Fibroblast of skin of right biceps (primary cell): ENCODE results near the gene TMCO4.

Experiments used
- DNase-seq: peaks from one replicate; pipeline ENCODE4 v3.0.0-alpha.2; 2013

Gene TMCO4

DNA sequence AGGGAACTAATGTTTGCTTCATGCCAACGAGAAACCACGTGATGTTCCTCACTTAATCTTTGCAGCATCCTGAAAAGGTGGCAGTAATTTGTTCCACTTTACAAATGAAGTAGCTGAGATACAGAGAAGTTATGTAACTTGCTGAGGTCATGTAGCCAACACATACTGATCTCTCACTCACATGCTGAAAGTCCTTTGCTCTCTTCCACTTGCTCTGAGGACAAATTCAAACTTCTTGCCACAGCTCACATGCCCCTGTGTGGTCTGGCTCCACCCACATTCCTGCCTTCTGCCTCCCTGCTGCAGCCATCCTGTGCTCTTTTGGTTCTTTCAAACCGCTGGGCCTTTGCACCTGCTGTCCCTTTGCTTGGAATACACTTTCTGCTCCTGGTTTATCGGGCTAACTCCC lies 55.4 kb downstream of the TMCO4 start:
- no peak for DNase-seq

DNA sequence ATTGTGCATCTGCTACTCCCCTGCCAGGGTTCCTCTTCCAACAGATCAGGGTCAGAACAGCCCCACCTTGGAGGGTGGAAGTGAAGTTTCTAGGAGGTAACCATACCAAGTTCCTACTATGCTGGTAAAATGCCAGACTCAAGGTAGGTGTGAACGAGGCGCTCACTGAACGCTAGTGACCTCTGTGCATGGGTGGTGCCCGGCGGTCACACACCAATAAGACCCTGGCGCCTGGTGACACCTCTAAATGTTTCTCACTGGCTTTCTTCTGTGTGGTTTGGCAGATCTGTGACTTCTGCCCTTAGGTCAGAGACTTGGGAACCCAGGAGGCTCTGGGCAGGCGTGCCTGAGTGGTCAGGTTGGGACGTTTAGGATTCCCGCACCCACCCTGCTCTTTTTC lies 55.9 kb downstream of the TMCO4 start:
- no peak for DNase-seq

DNA sequence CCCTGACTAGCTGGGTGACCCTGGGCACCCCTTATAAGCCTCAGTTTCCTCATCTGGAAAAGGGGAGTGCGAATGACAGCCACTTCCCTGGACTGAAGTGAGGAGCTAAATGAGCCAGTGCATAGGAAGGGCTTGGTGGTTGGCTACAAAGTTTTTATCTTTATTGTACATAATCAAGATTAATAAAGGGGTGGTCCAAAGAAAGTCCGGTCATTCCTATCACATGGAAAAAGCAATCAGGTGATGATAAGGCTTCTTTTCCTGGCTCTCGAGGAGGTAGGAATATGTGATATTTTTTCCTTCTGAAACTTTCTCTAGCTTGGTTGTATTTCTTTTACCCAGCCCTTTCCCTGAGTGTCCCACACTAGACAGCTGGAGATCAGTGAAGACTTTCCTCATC lies 56.5 kb downstream of the TMCO4 start:
- no peak for DNase-seq

DNA sequence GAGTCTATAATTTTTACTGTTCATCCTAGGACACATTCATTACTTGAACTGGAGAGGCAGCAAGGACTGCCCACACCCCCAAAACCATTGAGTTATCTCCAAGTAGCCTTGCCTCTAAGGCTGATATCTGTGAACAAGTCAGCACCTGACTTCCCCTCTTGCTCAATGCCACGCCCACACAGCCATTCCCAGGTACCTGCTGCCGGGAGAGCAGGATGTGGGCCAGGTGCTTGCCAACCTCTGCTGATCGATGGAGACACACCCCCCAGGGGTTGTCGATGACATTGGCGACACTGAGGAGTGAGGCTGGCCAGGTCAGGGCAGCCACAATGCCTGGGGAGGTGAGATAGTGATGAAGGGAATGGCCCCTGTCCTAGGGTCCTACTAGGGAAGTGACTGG lies 60.1 kb downstream of the TMCO4 start:
- no peak for DNase-seq

DNA sequence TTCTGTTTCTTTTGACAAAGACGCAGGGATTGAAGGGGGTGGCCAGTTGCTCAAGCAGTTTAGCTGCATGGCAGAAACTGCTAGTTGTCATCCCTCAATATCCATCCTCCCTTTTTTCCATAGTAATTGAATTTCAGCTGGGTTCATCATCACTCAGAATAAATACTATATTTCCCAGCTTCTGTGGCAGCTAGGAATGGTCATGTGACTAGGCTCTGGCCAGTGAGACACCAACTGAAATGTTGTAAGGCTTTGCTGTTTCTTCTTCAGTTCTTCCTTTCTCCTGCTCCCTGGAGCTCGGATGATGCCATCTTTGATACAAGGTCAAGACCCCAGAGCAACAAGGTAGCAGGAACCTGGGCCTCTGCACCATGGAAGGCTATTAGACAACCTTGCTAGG lies 61.0 kb downstream of the TMCO4 start:
- DNase-seq: no peak

DNA sequence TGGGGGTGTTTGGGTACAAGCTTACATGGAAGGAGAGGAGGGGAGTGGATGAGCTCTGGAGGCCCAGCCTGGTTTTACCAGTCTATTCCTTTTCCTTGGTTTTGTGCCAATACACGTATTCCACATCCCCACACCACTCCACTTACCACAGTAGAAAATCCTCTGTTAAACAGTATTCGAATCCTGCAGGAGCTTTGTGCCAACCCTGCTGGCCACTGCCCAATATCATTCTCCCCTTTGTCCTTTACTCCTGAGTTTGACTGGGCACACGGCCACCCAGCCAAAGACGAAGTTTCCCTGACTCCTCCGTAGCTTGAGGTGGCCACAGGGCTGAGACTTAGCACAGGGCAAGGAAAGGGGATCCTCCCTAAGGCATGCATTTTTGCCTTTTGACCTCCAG lies 61.6 kb downstream of the TMCO4 start:
- DNase-seq: no peak

DNA sequence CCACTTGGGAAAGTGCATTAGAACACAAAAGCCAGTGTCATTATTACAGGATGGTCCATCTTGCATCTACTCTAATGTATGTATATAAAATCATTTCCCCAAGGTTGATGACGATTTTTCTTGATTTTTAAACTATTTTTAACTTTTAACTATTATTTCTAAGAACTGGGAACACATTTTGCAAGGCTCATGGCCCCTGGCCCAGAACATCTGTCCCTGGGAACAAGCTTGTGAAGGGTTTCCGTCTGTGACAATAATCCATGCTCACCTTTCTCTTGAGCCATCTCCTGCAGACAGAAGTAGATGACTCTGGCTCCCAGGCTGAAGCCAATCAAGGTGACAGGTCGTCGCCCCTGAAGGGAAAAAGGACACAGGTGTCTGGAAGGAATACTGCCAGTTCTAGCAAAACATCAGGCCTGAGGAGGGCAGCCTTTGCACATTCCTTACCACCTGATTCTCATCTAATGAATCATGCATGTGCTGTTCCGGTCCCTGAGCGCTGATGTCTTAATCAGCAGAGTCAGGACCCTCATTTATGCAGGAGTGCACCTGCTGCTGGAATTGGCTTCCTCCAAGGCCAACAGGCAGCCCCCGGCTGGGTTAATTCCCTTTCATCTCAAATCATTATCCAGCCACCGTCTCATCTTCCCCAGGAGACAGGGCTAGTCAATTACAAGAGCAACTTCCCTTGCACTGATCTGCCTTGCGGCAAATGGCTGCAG lies 62.5 kb downstream of the TMCO4 start:
- peak; percentile 36 for DNase-seq

DNA sequence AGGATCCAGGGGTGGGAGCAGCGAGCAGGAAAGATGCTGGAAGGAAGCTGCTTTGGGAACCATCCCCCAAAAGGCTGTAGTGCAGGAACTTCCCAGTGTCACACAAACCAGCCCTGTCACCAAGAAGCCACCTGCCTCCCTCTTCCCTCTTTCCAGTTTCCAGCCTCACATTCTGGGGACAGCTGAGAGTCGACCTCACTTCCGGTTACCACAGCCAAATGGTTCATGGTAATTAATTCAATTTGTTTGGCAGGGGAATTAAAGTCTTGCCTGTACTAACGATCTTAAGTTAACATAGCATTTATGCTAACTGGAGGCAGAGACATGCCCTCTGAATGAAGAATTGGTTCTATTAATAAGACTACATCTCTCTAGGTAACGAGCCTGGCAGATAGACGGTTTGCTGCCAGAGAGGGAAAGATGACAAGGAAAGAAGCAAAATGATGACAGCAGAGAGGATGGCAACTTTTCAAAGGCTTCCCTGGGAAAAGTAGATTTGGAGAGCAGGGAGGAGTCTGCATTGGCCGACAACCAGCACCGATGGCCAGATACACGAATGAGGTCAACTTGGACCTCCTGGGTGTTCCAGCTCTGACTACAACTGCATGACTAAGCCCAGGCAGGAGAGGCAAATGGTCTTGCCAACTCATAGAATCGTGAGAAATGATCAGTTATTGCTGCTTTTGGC lies 64.1 kb downstream of the TMCO4 start:
- DNase-seq: peak; percentile 92

DNA sequence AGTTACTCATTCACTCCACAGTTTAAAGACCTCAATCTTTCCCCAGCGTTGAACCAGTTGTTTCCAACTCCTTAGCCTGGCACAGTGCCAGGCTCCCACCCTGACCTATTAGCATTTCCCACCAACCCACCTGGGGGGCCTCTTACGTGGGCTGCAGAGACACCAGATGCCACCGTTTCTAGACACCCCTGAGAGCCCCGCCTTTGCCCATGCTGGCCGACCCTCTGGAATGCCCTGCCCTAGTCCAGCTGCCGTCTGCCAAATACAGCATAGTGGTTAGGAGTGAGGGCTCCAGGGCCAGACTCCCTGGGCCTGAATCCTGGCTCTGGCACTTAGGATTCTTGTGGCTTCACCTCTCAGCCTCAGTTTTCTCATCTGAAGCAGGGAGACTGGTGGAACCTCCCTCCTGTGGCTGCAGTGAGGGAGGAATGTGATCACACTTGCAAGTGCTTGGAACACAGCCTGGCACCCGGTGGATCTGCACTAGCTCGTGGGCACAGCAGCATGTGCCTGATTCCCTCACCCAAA lies 65.2 kb downstream of the TMCO4 start:
- peak; percentile 9 for DNase-seq

DNA sequence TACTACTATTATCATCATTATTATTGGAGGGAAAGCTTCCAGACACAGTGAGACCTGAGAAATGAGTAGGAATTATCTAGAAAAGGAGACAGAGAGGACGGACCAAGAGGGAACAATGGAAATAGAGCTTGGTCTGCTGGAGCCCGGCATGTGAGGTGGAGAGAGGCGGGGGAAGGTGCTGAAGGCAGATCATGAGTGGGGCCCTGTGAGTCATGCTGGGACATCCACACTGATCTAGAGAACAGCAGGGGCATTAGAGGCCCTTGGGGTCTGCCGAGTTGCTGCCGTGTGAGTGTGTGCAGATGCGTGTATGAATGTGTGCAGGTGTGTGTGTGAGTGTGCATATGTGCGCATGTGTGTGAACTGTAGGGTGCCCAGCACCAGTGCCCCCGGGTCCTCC lies 65.7 kb downstream of the TMCO4 start:
- no peak for DNase-seq

DNA sequence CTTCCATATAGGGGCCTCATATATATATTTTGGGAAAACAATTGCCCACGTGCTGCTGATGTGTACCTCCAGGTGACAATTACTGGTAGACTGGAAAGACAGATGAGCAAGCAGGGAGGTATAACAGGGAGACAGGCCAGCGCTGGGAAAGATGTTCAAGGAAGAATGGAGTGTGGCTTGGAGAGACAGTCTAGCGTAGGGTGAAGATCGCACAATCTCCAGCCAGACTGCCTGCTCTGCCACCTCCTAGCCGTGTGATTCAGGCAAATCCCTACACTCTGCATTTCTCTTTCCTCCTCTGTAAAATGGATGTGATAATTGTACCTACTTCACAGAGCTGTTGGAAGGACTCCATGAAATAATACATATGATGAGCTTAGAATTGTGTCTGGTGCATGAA lies 66.1 kb downstream of the TMCO4 start:
- DNase-seq: no peak

DNA sequence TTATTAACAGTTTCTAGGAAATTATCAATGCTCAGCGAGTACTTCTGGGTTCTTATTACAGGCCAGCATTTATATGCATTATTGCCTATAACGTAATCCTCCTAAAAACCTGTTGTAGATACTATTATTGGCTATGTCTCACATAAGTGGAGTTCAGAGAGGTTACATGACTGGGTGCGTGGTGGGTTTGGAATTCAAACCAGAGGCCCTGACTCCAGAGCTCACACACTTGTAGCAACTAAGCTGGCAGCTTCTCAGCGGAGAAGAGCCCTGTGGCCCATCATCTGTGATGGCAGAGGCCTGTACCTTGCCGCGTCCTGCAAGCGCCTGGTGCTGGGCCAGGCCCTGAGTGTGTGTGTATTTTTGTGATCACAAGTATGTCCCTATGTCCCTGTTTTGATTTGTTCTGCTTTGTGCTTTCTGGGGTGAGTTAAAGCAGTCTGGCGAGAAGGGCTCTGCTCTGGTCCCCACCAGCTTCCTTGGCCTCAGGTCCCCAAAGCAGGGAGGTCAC lies 68.3 kb downstream of the TMCO4 start:
- DNase-seq: no peak

DNA sequence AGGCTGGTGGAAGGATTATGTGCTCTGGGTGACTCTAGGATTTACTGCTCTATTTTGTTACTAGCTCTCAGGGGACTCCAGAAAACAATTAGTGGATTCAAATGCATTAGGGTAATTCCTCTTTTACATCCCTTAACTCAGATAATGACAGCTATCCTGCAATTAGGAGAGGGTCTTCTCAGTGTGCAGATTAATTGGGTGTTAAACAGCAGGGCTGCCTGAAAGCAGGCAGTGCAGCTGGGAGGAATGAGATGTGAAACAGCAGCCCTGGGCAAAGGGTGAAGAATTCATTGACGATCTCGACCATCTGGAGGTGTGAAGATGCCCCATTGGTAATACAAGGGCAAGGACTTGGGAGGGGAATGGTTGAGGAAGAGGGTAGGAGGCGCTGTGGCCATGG lies 68.9 kb downstream of the TMCO4 start:
- no peak for DNase-seq

DNA sequence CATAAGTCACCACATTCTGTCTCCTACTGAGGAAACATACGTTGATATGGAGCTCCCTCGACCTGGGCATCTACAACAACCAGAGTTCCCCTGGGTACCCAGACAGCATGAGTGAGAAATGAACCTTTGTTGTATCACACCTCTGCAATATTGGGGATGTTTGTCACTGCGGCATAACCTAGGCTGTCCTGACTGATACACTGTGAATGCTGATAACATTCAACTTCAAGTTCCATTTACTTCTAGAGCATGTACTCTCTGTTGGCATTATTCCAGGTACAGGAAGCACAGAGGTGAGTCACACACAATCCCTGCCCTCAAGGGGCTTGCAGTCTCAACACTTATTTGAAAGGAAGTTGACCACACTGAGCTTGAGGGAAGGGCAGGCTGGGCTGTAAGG lies 69.5 kb downstream of the TMCO4 start:
- no peak for DNase-seq

DNA sequence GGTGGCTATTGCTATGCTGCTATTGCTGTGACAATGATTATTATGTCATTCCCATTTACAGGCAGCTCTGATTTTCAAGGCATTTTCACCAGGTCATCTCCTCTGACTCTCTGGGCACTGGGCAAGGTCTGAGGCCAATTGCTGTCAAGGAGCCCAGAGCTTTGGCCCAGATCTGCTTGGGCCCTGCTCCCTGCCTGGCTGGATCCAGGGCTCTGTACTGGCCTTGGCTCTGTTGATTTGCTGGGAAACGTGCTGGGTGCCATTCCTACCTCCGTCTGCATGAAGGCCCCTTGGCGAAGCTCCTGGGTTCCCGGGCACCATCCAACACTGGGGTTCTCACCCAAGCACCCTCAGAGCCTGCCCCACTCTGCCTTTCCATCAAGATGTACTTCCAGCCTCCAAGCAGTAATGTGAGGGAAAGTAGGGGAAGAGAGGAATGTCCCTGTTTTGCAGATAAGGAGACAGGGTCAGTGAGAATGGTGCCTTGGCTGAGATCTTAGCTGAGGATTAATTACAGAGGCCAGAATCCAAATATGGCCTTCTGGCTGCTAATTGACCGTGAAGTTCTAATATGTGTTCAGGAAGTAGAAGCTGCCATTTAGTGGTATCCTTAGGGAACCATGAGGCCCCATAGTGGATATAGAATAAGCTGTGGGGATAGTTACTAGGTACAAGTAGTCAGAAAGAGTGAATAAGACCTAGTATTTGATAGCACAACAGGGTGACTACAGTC lies 71.1 kb downstream of the TMCO4 start:
- no peak for DNase-seq

DNA sequence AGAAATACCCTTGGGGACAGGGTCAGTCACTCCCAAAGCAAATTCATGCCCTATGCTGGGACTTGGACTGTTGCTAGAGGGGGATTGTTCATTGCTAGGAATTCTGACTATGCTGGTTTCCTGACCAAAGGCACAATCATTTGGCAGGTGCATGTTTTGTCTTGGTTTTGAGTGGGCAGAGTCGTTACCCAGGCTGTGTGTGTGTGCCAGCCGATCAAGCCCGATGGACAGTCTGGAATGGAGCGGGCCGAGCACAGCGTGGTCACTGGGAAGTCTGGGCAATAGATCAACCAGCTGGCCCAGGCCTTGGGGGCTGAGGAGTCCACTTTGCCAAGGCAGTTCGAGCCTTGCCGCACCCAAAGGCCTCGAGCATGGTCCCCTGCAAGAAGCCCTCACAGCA lies 74.1 kb downstream of the TMCO4 start:
- no peak for DNase-seq

DNA sequence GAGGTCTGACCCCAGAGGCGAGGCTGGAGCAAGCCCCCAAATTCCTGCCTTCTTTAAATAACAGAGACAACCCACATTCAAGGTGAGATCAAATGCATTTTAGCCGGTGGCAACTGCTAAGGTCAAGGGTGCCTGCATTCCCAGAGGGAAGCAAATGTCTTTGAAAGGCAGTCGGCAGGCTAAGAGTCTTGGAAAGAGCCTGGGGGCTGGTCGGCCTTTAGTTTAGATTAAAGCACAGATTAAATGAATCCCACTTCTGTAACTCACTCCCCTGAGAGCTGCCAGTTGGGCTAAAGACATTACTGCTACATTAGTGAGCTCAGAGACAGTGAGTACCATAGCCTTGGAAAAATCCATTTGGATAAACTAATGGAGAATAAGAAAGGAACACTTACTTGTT lies 75.8 kb downstream of the TMCO4 start:
- DNase-seq: no peak

DNA sequence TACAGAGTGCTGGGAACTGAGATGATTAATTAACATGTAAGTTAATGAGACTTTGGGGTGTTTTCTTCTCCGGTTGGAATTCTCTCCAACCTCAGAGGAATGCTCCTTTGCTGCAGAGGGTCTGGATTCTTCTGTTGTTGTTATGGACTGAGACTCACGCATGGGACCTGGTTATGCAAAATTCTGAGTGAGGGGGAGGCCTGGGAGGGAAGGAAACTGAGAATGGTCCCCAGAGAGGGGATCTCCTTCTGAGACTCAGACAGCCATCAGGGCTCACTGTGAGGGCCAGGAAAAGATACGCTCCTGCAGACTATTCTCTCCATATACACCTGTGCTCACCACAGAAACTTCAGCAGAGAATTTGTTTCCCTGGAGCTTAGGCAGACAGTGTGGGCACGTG lies 78.7 kb downstream of the TMCO4 start:
- no peak for DNase-seq

DNA sequence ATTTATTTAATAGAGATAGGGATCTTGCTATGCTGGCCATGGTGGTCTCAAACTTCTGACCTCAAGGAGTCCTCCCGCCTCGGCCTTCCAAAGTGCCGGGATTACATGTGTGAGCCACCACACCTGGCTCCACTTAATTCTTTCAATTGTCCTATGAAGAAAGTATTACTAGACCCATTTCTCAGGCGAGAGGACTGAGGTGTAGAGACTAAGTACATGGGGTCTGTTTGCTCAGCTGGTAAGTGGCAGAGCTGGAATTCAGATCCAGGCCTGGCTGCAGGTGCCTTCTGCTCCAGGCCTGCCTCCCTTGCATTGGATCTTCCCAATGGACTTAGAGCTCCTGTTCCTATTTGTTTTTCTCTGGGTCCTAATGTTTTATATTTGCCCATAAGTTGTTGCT lies 79.5 kb downstream of the TMCO4 start:
- DNase-seq: no peak

DNA sequence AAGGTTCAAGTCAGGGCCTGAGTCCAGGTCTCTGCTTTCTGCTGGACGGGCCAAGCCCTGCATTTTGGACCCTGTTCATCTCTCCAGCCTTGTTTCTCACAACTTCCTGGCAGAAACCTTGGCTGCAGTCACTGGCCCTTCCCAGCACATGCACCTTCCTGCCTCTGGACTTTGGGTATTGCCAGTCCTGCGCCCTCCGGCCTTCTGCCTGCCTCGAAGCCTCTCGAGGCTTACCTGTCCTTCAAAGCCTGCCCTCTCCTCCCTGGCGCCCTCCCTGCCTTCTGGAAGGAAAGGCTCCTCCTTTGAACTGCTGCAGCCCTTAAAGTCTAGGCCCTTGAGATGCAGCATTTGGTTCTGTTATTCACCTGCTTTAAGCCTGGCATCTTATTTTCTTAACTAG lies 82.2 kb downstream of the TMCO4 start:
- no peak for DNase-seq

DNA sequence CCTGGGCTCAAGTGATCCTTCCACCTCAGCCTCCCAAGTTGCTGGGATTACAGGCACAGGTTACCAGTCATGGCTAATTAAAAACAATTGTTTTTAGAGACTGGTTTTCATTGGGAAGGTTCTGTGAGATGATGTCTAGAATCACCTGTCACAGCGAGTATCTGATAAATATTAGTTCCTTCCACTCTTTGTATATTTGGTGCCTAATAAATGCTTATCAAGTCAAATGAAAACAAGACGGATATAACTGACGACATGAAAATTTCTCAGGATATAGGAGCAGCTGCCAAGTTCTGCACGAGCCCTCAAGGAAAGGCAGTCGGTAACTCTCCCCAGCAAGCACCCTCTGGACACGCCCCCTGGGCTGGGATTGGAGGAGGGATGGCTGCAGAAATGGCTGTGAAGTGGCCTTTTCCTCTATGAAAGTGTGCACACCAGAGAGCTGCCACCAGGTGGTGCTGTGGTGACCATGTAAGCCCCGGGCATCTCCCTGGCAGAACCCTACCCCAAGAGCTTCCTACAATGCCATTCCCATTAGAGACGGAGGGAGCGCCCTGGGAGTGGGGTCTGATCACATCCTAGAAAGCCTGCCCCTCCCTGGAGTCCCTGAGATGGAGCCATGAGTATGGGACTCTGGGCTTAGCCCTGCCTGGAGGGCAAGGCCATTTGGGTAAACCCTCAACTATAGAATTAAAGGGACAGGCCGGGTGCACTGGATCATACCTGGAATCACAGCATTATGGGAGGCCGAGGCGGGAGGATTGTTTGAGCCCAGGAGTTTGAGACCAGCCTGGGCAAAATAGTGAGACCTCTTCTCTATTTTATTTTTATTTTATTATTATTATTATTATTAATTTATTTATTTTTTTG lies 84.1 kb downstream of the TMCO4 start:
- DNase-seq: peak; percentile 92

DNA sequence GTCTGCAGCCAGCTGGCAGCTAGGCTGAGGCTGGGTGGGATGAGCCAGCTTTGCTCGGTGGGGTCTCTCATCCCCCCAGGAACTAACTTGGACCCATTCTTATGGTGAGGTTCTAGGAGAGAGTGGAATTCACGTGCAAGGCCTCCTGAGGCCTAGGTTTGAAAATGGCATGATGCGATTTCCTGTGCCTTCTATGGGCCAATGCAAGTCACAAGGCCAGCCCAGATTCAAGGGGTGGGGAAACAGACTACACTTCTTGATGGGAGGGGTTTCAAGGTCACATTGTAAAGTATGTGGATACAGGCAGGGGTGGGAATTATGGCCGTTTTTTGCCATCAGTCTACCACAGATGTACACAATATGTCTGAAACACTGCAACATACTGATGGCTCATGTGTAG lies 86.8 kb downstream of the TMCO4 start:
- no peak for DNase-seq
